Trophoblast cell (in vitro differentiated cells and primary cell): ENCODE data around the gene DEUP1.

Experiments
- DNase-seq, 2 donors: peaks; one replicate each; pipeline ENCODE4 v3.0.0-alpha.2; 2016
- H2AFZ ChIP-seq: 2 replicates; pipeline ENCODE4 v1.6.1; 2013; ENCODE audit warnings: low read length, moderate library complexity, mild to moderate bottlenecking; ENCODE audit not compliant: insufficient read depth, poor library complexity
- H2AK5ac ChIP-seq: 2 replicates; pipeline ENCODE4 v1.6.1; 2013; ENCODE audit warnings: mild to moderate bottlenecking, low read length
- H2BK120ac ChIP-seq: 2 replicates; pipeline ENCODE4 v1.6.1; 2013; ENCODE audit warnings: low read length, mild to moderate bottlenecking, moderate library complexity; ENCODE audit not compliant: insufficient read depth, poor library complexity
- H2BK12ac ChIP-seq: 2 replicates; pipeline ENCODE4 v1.6.1; 2013; ENCODE audit warnings: mild to moderate bottlenecking, low read length, moderate library complexity
- H2BK5ac ChIP-seq: 2 replicates; pipeline ENCODE4 v1.6.1; 2013; ENCODE audit warnings: low read length, low read depth, moderate library complexity, mild to moderate bottlenecking; ENCODE audit not compliant: poor library complexity
- H3K14ac ChIP-seq: 2 replicates; pipeline ENCODE4 v1.6.1; 2013; ENCODE audit warnings: mild to moderate bottlenecking, low read length
- H3K18ac ChIP-seq: 2 replicates; pipeline ENCODE4 v1.6.1; 2013; ENCODE audit warnings: mild to moderate bottlenecking, low read length
- H3K23ac ChIP-seq: 2 replicates; pipeline ENCODE4 v1.6.1; 2013; ENCODE audit warnings: low read length
- H3K27ac ChIP-seq: 2 replicates; pipeline ENCODE4 v1.5.1; 2013; ENCODE audit warnings: low read depth, mild to moderate bottlenecking, inconsistent platforms, low read length, moderate library complexity
- H3K27me3 ChIP-seq: 2 replicates; pipeline ENCODE4 v1.6.1; 2013; ENCODE audit warnings: inconsistent platforms, mild to moderate bottlenecking, low read length, moderate library complexity; ENCODE audit not compliant: insufficient read depth
- H3K36me3 ChIP-seq, 2 experiments: 1 replicate in 1 of 2; 2 replicates in 1 of 2; pipeline ENCODE4 v1.6.1; 2013; ENCODE audit warnings: low read length in 2 of 2, mild to moderate bottlenecking in 2 of 2, moderate library complexity in 1 of 2; ENCODE audit not compliant: insufficient read depth in 2 of 2, control insufficient read depth in 1 of 2
- H3K4ac ChIP-seq: 2 replicates; pipeline ENCODE4 v1.6.1; 2013; ENCODE audit warnings: low read depth, mild to moderate bottlenecking, low read length, moderate library complexity
- H3K4me1 ChIP-seq, 2 experiments: 1 replicate in 1 of 2; 2 replicates in 1 of 2; pipeline ENCODE4 v1.6.1; 2013; ENCODE audit warnings: low read length in 2 of 2, mild to moderate bottlenecking in 2 of 2, moderate library complexity in 1 of 2; ENCODE audit not compliant: insufficient read depth in 2 of 2, control insufficient read depth in 1 of 2
- H3K4me2 ChIP-seq: 2 replicates; pipeline ENCODE4 v1.6.1; 2013; ENCODE audit warnings: inconsistent platforms, mild to moderate bottlenecking, low read length, moderate library complexity
- H3K4me3 ChIP-seq: 2 replicates; pipeline ENCODE4 v1.5.1; 2013; ENCODE audit warnings: mild to moderate bottlenecking, low read depth, low read length, inconsistent platforms
- H3K79me1 ChIP-seq: one replicate; pipeline ENCODE4 v1.6.1; 2013; ENCODE audit warnings: low read length
- H3K79me2 ChIP-seq: 2 replicates; pipeline ENCODE4 v1.6.1; 2013; ENCODE audit warnings: low read length, mild to moderate bottlenecking; ENCODE audit not compliant: control insufficient read depth, insufficient read depth, poor library complexity
- H3K9ac ChIP-seq: 2 replicates; pipeline ENCODE4 v1.6.1; 2013; ENCODE audit warnings: mild to moderate bottlenecking, low read length
- H3K9me3 ChIP-seq: 2 replicates; pipeline ENCODE4 v1.6.1; 2013; ENCODE audit warnings: low read depth, mild to moderate bottlenecking, control low read depth, inconsistent platforms, low read length; ENCODE audit not compliant: insufficient read depth
- H4K12ac ChIP-seq: 2 replicates; pipeline ENCODE4 v1.6.1; 2013; ENCODE audit warnings: low read depth, mild to moderate bottlenecking, low read length, moderate library complexity
- H4K8ac ChIP-seq: 2 replicates; pipeline ENCODE4 v1.6.1; 2013; ENCODE audit warnings: low read depth, mild to moderate bottlenecking, low read length, moderate library complexity
- H4K91ac ChIP-seq: one replicate; pipeline ENCODE4 v1.6.1; 2013; ENCODE audit warnings: low read depth, mild to moderate bottlenecking, low read length, moderate library complexity
- WGBS: extraction: QIAGEN DNeasy Blood & Tissue Kit; methylation state at CpG from one replicate; pipeline ENCODE4 v1.1.7; 2013; ENCODE audit warnings: missing lambda C conversion rate; ENCODE audit not compliant: insufficient read length, insufficient coverage; ENCODE audit errors: extremely low coverage; 5-methylcytosine and 5-hydroxymethylcytosine counted together

Gene DEUP1

GRCh38 chr11:93476796-93477195 lies 146.3 kb downstream of the DEUP1 start:
- no peak overlapping the region for H4K8ac ChIP-seq
- H2BK5ac ChIP-seq, result no peak overlapping the region

GRCh38 chr11:93477684-93478234 lies 147.2 kb downstream of the DEUP1 start:
- Histone ChIP-seq H2BK120ac (no peak overlapping the region), H3K36me3 (peaks cover 3 to 8% of the 10 kb centered on the region in 2 experiments), H3K27me3 (no peaks in the 10 kb centered on the region), H4K91ac (no peak overlapping the region), H4K12ac (no peak overlapping the region), H3K4ac (no peak overlapping the region), H3K27ac (no peak overlapping the region), H3K4me1 (peaks cover 3 to 5% of the 10 kb centered on the region in 2 experiments), H3K4me3 (no peak overlapping the region), H2AK5ac (no peak overlapping the region), H3K9me3 (no peaks in the 10 kb centered on the region), H3K14ac (no peak overlapping the region), H3K79me2 (no peaks in the 10 kb centered on the region), H4K8ac (no peak overlapping the region), H3K23ac (no peak overlapping the region), H3K18ac (no peak overlapping the region), H2BK12ac (no peak overlapping the region), H3K4me2 (no peak overlapping the region), H3K9ac (no peak overlapping the region), H2AFZ (no peak overlapping the region), H2BK5ac (no peak overlapping the region), H3K79me1 (no peaks in the 10 kb centered on the region)
- no CpG with 5 or more reads among the region's 11 CpGs for WGBS
- DNase-seq, result no peak

More at GRCh38 chr11:93476796-93477195, 146.3 kb downstream of the DEUP1 start:
- DNase-seq, result peak; percentile 29 to 50
- Histone ChIP-seq H3K9ac (no peak overlapping the region), H3K14ac (no peak overlapping the region), H3K79me1 (no peaks in the 10 kb centered on the region), H3K18ac (no peak overlapping the region), H3K4ac (no peak overlapping the region), H2BK120ac (no peak overlapping the region), H3K23ac (no peak overlapping the region), H2AK5ac (no peak overlapping the region), H3K4me3 (no peak overlapping the region), H3K4me2 (no peak overlapping the region), H3K4me1 (peaks cover 3 to 5% of the 10 kb centered on the region in 2 experiments), H3K79me2 (no peaks in the 10 kb centered on the region), H3K27ac (no peak overlapping the region), H3K27me3 (no peaks in the 10 kb centered on the region), H2BK12ac (no peak overlapping the region), H3K36me3 (peaks cover 3 to 7% of the 10 kb centered on the region in 2 experiments), H2AFZ (no peak overlapping the region), H4K91ac (no peak overlapping the region), H4K12ac (no peak overlapping the region), H3K9me3 (no peaks in the 10 kb centered on the region)
- WGBS, result no CpG with 5 or more reads among the region's 3 CpGs

- Histone ChIP-seq H3K9me3 (no peaks in the 10 kb centered on the region), H3K79me2 (no peaks in the 10 kb centered on the region), H3K27ac (no peak overlapping the region), H3K4me1 (peaks cover 3 to 5% of the 10 kb centered on the region in 2 experiments), H3K4me2 (no peak overlapping the region), H3K27me3 (no peaks in the 10 kb centered on the region), H3K23ac (no peak overlapping the region), H3K14ac (no peak overlapping the region), H3K36me3 (peaks cover 3 to 8% of the 10 kb centered on the region in 2 experiments), H3K18ac (no peak overlapping the region), H3K9ac (no peak overlapping the region), H2BK5ac (no peak overlapping the region), H4K12ac (no peak overlapping the region), H2BK120ac (no peak overlapping the region), H3K79me1 (no peaks in the 10 kb centered on the region), H3K4ac (no peak overlapping the region), H4K8ac (no peak overlapping the region), H2BK12ac (no peak overlapping the region), H4K91ac (no peak overlapping the region), H3K4me3 (no peak overlapping the region), H2AK5ac (no peak overlapping the region), H2AFZ (no peak overlapping the region)
- WGBS, result no CpG with 5 or more reads among the region's 19 CpGs
- DNase-seq, result no peak
Observed at GRCh38 chr11:93478841-93479240, 148.3 kb downstream of the DEUP1 start.

- Histone ChIP-seq H3K36me3 (peaks cover 3 to 8% of the 10 kb centered on the region in 2 experiments), H3K23ac (no peak overlapping the region), H3K27me3 (no peaks in the 10 kb centered on the region), H3K4me2 (no peak overlapping the region), H3K9ac (no peak overlapping the region), H3K9me3 (no peaks in the 10 kb centered on the region), H4K91ac (no peak overlapping the region), H3K27ac (no peak overlapping the region), H3K4ac (no peak overlapping the region), H2AFZ (no peak overlapping the region), H2BK5ac (no peak overlapping the region), H3K14ac (no peak overlapping the region), H4K12ac (no peak overlapping the region), H3K18ac (no peak overlapping the region), H3K4me1 (peaks cover 3 to 5% of the 10 kb centered on the region in 2 experiments), H3K79me2 (no peaks in the 10 kb centered on the region), H2BK12ac (no peak overlapping the region), H3K4me3 (no peak overlapping the region), H3K79me1 (no peaks in the 10 kb centered on the region), H2AK5ac (no peak overlapping the region), H2BK120ac (no peak overlapping the region), H4K8ac (no peak overlapping the region)
- DNase-seq, result no peak
- no CpG with 5 or more reads among the region's 6 CpGs for WGBS
Observed at GRCh38 chr11:93480256-93480655, 149.7 kb downstream of the DEUP1 start.
